NCI-H2227 (cell line): Measurements from ENCODE around the gene MYCN.
"Not testable (repeated sequence)": the region's sequence is repeated elsewhere in the genome, so short reads cannot be mapped to it uniquely, and the experiment has no call there.

Experiments used
- DNase-seq: peaks from one replicate; lab custom pipeline; 2025; ENCODE audit not compliant: unreplicated experiment; lab: John Stamatoyannopoulos, UW

MYCN gene

GRCh38 chr2:15907461-15908324, 32.7 kb upstream of the MYCN start:
- no peak for DNase-seq

DNA sequence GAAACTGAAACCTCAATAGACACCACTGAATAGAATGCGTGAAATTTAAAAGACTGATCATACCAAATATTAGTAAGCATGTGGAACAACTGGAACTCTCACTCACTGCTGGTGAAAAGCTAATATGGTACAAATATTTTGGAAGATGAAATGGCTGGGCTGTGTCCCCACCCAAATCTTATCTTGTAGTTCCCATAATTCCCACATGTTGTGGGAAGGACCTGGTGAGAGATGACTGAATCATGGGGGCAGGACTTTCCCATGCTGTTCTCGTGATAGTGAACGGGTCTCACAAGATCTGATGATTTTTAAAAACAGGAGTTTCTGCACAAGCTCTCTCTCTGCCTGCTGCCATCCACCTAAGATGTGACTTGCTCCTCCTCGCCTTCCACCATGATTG, 32.0 kb upstream of the MYCN start:
- DNase-seq = no peak

DNA sequence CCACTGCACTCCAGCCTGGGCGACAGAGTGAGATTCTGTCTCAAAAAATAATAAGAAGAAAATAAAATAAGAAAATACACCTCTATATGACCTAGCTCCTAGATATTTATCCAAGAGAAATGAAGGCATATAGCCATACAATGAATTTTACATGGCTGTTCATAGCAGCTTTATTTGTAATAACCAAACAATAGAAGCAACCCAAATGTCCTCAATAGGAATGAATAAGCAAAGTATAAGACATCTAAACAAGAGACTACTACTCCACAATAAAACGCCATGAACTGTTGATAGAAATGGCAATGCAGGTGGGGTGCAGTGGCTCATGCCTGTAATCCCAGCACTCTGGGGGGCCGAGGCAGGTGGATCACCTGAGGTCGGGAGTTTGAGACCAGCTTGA, 31.2 kb upstream of the MYCN start:
- DNase-seq = no peak

GRCh38 chr2:15909736-15910135, 30.6 kb upstream of the MYCN start:
- DNase-seq = no peak

- not testable (repeated sequence) for DNase-seq
Observed at GRCh38 chr2:15911270-15911669, 29.1 kb upstream of the MYCN start.

GRCh38 chr2:15911686-15912085, 28.7 kb upstream of the MYCN start:
- DNase-seq = no peak

DNA sequence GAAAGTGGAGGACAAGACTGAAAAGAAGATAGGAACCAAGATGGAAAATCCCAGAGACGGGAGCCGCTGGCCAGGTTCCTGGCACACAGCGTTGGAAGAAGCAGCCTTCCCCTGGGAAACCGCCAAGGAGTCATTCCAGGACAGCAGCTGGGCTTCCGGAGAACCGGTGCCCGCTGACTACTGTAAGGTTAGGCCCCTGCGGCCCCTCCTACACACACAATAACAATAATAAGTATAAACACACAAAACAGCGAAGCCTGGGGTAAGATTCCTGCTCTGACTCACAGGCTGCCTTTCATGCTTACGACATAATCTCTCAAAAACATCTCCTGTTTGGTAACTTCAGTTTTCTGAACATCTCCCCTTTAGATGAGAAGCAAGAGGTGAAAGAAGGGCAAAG, 28.1 kb upstream of the MYCN start:
- DNase-seq = peak; percentile 86

DNA sequence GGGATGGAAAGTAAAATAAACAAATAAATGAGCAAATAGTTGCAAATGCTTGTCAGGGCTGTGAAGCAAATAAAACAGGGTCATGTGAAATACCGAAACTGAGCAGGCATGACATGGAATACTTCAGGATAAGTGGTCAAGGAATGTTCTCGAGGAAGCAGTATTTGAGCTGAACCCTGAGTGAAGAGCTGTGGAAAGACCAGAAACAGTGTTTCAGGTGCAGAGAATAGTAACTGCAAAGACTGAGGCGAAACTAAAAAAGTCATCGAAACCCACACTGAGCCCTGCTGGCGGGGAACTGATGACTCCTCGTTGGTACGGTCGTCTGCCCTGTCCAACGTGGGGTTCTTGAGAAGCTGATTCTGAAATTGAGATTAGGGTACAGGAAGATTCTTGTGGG, 27.2 kb upstream of the MYCN start:
- DNase-seq = no peak

- no peak for DNase-seq
Observed at GRCh38 chr2:15914596-15915385, 25.6 kb upstream of the MYCN start.

GRCh38 chr2:15915546-15915945, 24.8 kb upstream of the MYCN start:
- not testable (repeated sequence) for DNase-seq

DNA sequence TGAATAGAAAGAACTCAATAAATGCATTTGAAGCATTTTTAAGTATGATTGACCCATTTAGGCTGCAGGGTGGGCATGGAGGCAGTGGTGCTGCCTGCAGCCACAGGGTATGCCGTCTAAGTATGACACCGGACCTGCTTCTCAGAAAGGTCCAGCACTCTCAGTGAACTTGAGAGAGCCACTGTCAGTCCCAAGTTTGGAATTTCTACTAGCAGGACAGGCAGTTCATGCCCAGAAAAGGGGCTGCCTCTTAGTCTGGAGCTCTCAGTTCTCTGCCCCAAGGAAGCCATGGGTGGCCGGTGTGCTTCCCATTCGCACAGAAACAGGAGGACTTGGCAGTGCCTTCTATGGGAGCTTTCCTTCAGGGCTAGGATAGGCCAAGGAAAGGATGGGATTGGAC, 24.0 kb upstream of the MYCN start:
- no peak for DNase-seq

- DNase-seq = no peak
Observed at GRCh38 chr2:15918761-15919356, 21.5 kb upstream of the MYCN start.

DNA sequence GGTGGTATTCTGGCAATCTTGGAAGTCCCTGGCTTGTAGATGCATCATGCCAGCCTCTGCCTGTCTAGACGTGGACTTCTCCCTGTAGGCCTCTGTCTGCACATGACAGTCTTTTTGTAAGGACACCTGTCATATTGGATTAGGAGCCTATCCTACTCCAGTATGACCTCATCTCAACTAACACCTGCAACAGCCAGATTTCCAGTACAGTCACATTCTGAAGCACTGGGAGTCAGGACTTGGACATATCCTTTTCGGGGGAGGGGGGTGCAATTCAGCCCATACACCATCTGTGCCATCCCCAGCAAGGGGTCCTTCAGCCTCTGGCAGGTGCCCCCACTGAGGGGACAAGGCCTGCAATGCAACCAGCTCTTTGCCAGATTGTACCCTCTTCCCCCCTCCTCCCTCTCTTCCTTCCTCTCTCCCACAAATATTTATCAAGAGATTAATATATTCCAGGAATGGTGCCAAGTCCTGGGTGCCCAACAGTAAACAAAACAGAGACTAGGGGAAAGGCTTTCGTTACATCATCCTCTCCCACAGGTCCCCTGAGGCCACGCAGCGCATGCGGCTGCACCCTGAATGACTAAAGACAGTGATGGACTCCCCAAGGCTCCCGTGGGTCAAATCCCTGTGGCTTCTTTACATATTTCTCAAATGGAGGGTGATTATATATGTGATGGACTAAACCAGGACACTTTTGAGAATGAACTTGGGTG, 20.5 kb upstream of the MYCN start:
- DNase-seq = no peak

GRCh38 chr2:15920696-15921095, 19.7 kb upstream of the MYCN start:
- no peak for DNase-seq

- no peak for DNase-seq
Observed at GRCh38 chr2:15923597-15923996, 16.8 kb upstream of the MYCN start.

- no peak for DNase-seq
Observed at GRCh38 chr2:15925819-15926218, 14.5 kb upstream of the MYCN start.

GRCh38 chr2:15926252-15926651, 14.1 kb upstream of the MYCN start:
- DNase-seq = no peak

GRCh38 chr2:15927551-15928218, 12.7 kb upstream of the MYCN start:
- no peak for DNase-seq

DNA sequence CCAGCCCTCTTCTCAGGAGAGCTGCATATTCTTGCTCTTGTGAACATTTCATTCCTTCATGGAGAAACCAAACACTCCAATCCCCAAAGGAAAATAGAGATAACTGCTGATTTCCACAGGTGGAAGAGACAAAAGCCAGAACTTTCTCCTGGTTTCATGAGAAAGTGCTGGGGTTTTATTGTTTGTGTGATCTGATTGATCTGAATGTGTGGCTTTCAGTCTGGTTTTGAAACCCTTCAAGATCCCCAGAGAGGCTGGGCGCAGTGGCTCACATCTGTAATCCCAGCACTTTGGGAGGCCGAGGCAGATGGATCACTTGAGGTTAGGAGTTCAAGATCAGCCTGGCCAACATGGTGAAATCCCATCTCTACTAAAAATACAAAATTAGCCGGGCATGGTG, 11.3 kb upstream of the MYCN start:
- DNase-seq = not testable (repeated sequence)

GRCh38 chr2:15929861-15930260, 10.5 kb upstream of the MYCN start:
- no peak for DNase-seq
